Testis (tissue), 2 donors: ENCODE data around the gene CKAP5.

Experiments
- POLR2A ChIP-seq: fragments of 450-650 bp; IDR thresholded peaks from one replicate; pipeline ENCODE4 v1.6.1; 2017; ENCODE audit warnings: antibody characterized with exemption, mild to moderate bottlenecking, moderate library complexity
- TF ChIP-seq, protein P1 (sequence below), 3 experiments: fragments of 450-650 bp in 2 of 3; fragments of 200-600 bp in 1 of 3; sonication (generic) in 1 of 3; IDR thresholded peaks; one replicate each; pipeline ENCODE4 v1.5.1; 2016 to 2019; ENCODE audit warnings: antibody characterized with exemption in 3 of 3, mild to moderate bottlenecking in 2 of 3, moderate library complexity in 1 of 3

DNA sequence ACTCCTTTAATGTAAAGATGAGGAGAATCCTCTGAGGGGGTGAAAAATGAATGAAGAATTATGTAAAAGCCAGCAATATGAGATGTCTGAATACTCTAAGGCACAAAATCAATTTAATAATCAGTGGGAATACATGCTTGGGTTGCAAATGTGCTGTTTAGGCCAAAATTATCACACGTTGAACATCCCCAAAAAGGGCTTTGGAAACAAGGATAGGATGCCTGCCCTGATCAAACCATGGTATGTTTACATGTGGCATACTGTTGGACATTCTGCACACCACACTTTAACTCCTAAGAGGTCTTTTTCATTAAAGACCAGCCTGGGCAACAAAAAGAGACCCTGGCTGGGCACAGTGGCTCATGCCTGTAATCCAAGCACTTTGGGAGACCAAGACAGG lies 100.8 kb downstream of the CKAP5 start:
- TF ChIP-seq, protein P1, sequence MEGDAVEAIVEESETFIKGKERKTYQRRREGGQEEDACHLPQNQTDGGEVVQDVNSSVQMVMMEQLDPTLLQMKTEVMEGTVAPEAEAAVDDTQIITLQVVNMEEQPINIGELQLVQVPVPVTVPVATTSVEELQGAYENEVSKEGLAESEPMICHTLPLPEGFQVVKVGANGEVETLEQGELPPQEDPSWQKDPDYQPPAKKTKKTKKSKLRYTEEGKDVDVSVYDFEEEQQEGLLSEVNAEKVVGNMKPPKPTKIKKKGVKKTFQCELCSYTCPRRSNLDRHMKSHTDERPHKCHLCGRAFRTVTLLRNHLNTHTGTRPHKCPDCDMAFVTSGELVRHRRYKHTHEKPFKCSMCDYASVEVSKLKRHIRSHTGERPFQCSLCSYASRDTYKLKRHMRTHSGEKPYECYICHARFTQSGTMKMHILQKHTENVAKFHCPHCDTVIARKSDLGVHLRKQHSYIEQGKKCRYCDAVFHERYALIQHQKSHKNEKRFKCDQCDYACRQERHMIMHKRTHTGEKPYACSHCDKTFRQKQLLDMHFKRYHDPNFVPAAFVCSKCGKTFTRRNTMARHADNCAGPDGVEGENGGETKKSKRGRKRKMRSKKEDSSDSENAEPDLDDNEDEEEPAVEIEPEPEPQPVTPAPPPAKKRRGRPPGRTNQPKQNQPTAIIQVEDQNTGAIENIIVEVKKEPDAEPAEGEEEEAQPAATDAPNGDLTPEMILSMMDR (IDR thresholded peaks at IDR 0.05), result no peak
- TF ChIP-seq POLR2A, result no peak
